Measurements from ENCODE around the gene PROC. TPM values are rescaled to one million over a fixed set of nuclear protein-coding genes. Genes with fewer than 3 reads are reported as not detected.

The PROC gene
- total and polyA plus RNA-seq, 12 donors, result 0.10 to 0.16 TPM; not detected in 10

- Histone ChIP-seq H3K27me3 (peaks cover 21% of the 10 kb centered on the region), H3K36me3 (replicated peaks in 1 of 2) (no peaks in the 10 kb centered on the region), H3K4me1 (replicated peaks in 1 of 2) (peaks cover 10 to 18% of the 10 kb centered on the region in 2 donors), H3K27ac (no peak overlapping the region), H3K9me3 (replicated peaks in 1 of 3) (no peaks in the 10 kb centered on the region), H3K4me3 (no peak overlapping the region)
- intact Hi-C loops (cut with DNase I), result loop anchor here (2.0 to 10.0 kb wide), 3 partner anchors 54 to 99 kb away; no protein-coding TSS in a partner anchor
- DNase-seq, result peak in 1 of 7 donors; percentile 47
- WGBS, 4 donors, result 87 to 92% (median 89%) methylated on average over 9 to 15 of the region's 15 CpGs
- TF ChIP-seq CTCF (IDR thresholded peaks at IDR 0.05), result no peak
- no peak for TF ChIP-seq POLR2A (IDR thresholded peaks at IDR 0.05)
These were observed 3.0 kb downstream of the PROC start for GRCh38 chr2:127421116-127421800.

DNA sequence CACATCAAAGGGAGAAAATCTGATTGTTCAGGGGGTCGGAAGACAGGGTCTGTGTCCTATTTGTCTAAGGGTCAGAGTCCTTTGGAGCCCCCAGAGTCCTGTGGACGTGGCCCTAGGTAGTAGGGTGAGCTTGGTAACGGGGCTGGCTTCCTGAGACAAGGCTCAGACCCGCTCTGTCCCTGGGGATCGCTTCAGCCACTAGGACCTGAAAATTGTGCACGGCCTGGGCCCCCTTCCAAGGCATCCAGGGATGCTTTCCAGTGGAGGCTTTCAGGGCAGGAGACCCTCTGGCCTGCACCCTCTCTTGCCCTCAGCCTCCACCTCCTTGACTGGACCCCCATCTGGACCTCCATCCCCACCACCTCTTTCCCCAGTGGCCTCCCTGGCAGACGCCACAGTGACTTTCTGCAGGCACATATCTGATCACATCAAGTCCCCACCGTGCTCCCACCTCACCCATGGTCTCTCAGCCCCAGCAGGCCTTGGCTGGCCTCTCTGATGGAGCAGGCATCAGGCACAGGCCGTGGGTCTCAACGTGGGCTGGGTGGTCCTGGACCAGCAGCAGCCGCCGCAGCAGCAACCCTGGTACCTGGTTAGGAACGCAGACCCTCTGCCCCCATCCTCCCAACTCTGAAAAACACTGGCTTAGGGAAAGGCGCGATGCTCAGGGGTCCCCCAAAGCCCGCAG is 3.8 kb downstream of the PROC start:
- peak in 1 of 7 donors; percentile 38 for DNase-seq
- WGBS, 4 donors, result 66 to 72% (median 71%) methylated on average over 10 to 16 of the region's 16 CpGs
- no peak overlapping the region for H3K27ac ChIP-seq
- intact Hi-C loops (cut with DNase I), result loop anchor here (2.0 to 10.0 kb wide), 4 partner anchors 29 to 100 kb away; no protein-coding TSS in a partner anchor
- TF ChIP-seq CTCF (IDR thresholded peaks at IDR 0.05) (no peak), POLR2A (IDR thresholded peaks at IDR 0.05) (no peak)
- H3K4me3 ChIP-seq, result no peak overlapping the region
- H3K36me3 ChIP-seq (replicated peaks in 1 of 2), result no peaks in the 10 kb centered on the region
- peaks cover 21% of the 10 kb centered on the region for H3K27me3 ChIP-seq
- no peaks in the 10 kb centered on the region for H3K9me3 ChIP-seq (replicated peaks in 1 of 3)
- H3K4me1 ChIP-seq (replicated peaks in 1 of 2), result peaks cover 10 to 16% of the 10 kb centered on the region in 2 donors

GRCh38 chr2:127422559-127423477 is 4.6 kb downstream of the PROC start:
- H3K4me3 ChIP-seq, result peak overlapping the region in 1 of 4 donors; percentile 42
- no peaks in the 10 kb centered on the region for H3K36me3 ChIP-seq (replicated peaks in 1 of 2)
- H3K27me3 ChIP-seq, result peaks cover 21% of the 10 kb centered on the region
- H3K4me1 ChIP-seq (replicated peaks in 1 of 2), result peaks cover 10 to 16% of the 10 kb centered on the region in 2 donors
- no peak for TF ChIP-seq CTCF (IDR thresholded peaks at IDR 0.05)
- no peak overlapping the region for H3K27ac ChIP-seq
- peak in 1 of 7 donors; percentile 47 for DNase-seq
- WGBS, 4 donors, result 2 to 37% (median 6%) methylated on average over 4 to 73 of the region's 73 CpGs
- intact Hi-C loops (cut with DNase I), result loop anchor here (2.0 to 10.0 kb wide), 3 partner anchors 30 to 101 kb away; no protein-coding TSS in a partner anchor
- no peaks in the 10 kb centered on the region for H3K9me3 ChIP-seq (replicated peaks in 1 of 3)

Measured in adrenal gland (tissue), 12 donors.